GM23338 (cell line): Measurements from ENCODE around the gene BTN1A1. TPM values are rescaled to one million over a fixed set of nuclear protein-coding genes. Genes with fewer than 3 reads are reported as not detected.
A peak's percentile ranks its signal among the peaks of the same experiment; 100 is the strongest.

Source experiments
- ATAC-seq: fragments of 200-7000 bp; cut with Tn5 transposase; 3 replicates; pipeline ENCODE4 v1.9.1; 2020
- DNase-seq: peaks from one replicate; pipeline ENCODE4 v3.0.0-alpha.2; 2015; ENCODE audit warnings: low spot score
- H2AFZ ChIP-seq: fragments of 200-600 bp; sonication (generic); 2 replicates; pipeline ENCODE4 v1.8.0; 2016; ENCODE audit warnings: antibody characterized with exemption, mild to moderate bottlenecking, moderate library complexity
- H3F3A ChIP-seq: fragments of 200-600 bp; sonication (generic); replicated peaks from 2 replicates; pipeline ENCODE4 v1.8.0; 2017; ENCODE audit warnings: antibody characterized with exemption, mixed run types, low read depth
- H3K27ac ChIP-seq: fragments of 200-600 bp; sonication (generic); 2 replicates; pipeline ENCODE4 v1.6.1; 2016; ENCODE audit warnings: low read depth
- H3K27me3 ChIP-seq: fragments of 200-600 bp; sonication (generic); 2 replicates; pipeline ENCODE4 v1.8.0; 2016; ENCODE audit warnings: mild to moderate bottlenecking, mixed run types, moderate library complexity; ENCODE audit not compliant: insufficient read depth
- H3K36me3 ChIP-seq: fragments of 200-600 bp; sonication (generic); 2 replicates; pipeline ENCODE4 v1.8.0; 2016; ENCODE audit warnings: mild to moderate bottlenecking; ENCODE audit not compliant: insufficient read depth
- H3K4me1 ChIP-seq: fragments of 200-600 bp; sonication (generic); 2 replicates; pipeline ENCODE4 v1.8.0; 2016; ENCODE audit warnings: mild to moderate bottlenecking, moderate library complexity; ENCODE audit not compliant: insufficient read depth
- H3K4me2 ChIP-seq: fragments of 200-600 bp; sonication (generic); 2 replicates; pipeline ENCODE4 v1.7.1; 2017; ENCODE audit warnings: mixed run types
- H3K4me3 ChIP-seq: fragments of 200-600 bp; sonication (generic); 2 replicates; pipeline ENCODE4 v1.6.1; 2016; ENCODE audit warnings: mixed run types
- H3K79me2 ChIP-seq: fragments of 200-600 bp; sonication (generic); replicated peaks from 2 replicates; pipeline ENCODE4 v1.8.0; 2017; ENCODE audit warnings: mild to moderate bottlenecking; ENCODE audit not compliant: insufficient read depth
- H3K9me2 ChIP-seq: fragments of 200-600 bp; sonication (generic); 2 replicates; pipeline ENCODE4 v1.8.0; 2017; ENCODE audit not compliant: insufficient read depth
- H4K20me1 ChIP-seq: fragments of 200-600 bp; sonication (generic); replicated peaks from 2 replicates; pipeline ENCODE4 v1.8.0; 2017; ENCODE audit warnings: mild to moderate bottlenecking; ENCODE audit not compliant: insufficient read depth
- H3K27ac Mint-ChIP-seq: 2 replicates; pipeline ENCODE4 v1.8.0; 2020; ENCODE audit warnings: inconsistent platforms, mild to moderate bottlenecking, moderate library complexity, mixed read lengths
- H3K27me3 Mint-ChIP-seq: 3 replicates; pipeline ENCODE4 v1.8.0; 2022; ENCODE audit warnings: low read depth, mild to moderate bottlenecking, moderate library complexity, mixed read lengths, inconsistent platforms; ENCODE audit not compliant: insufficient read depth, poor library complexity
- H3K36me3 Mint-ChIP-seq: 3 replicates; pipeline ENCODE4 v1.8.0; 2021; ENCODE audit warnings: low read depth, mild to moderate bottlenecking, inconsistent platforms, moderate library complexity, mixed read lengths
- H3K4me1 Mint-ChIP-seq: 3 replicates; pipeline ENCODE4 v1.8.0; 2020; ENCODE audit warnings: mild to moderate bottlenecking, inconsistent platforms, mixed read lengths
- H3K4me3 Mint-ChIP-seq: 3 replicates; pipeline ENCODE4 v1.8.0; 2021; ENCODE audit warnings: moderate library complexity, mild to moderate bottlenecking, inconsistent platforms, mixed read lengths
- H3K9me3 Mint-ChIP-seq: 3 replicates; pipeline ENCODE4 v1.8.0; 2020; ENCODE audit warnings: moderate library complexity, mild to moderate bottlenecking, inconsistent platforms, mixed read lengths
- CREB1 ChIP-seq: fragments of 250-450 bp; sonication (Bioruptor Pico); IDR thresholded peaks from 2 replicates; pipeline ENCODE4 v1.5.0; 2020; ENCODE audit warnings: low read depth, mild to moderate bottlenecking, moderate library complexity
- EZH2 ChIP-seq: fragments of 200-600 bp; sonication (generic); IDR thresholded peaks from one replicate; pipeline ENCODE4 v1.8.0; 2017; ENCODE audit warnings: antibody characterized with exemption, mild to moderate bottlenecking, low read depth; ENCODE audit not compliant: unreplicated experiment
- EZH2phosphoT487 ChIP-seq: fragments of 200-600 bp; sonication (generic); IDR thresholded peaks from one replicate; pipeline ENCODE4 v1.8.1; 2018; ENCODE audit warnings: antibody characterized with exemption; ENCODE audit not compliant: unreplicated experiment
- JUNB ChIP-seq: IDR thresholded peaks from one replicate; pipeline ENCODE4 v1.6.1; 2016; ENCODE audit warnings: antibody characterized with exemption; ENCODE audit not compliant: unreplicated experiment
- NANOG ChIP-seq: IDR thresholded peaks from 2 replicates; pipeline ENCODE4 v1.6.1; 2016; ENCODE audit warnings: antibody characterized with exemption, borderline replicate concordance
- POLR2AphosphoS5 ChIP-seq: IDR thresholded peaks from 2 replicates; pipeline ENCODE4 v1.6.1; 2016; ENCODE audit warnings: antibody characterized with exemption, low read depth
- STAT1 ChIP-seq: IDR thresholded peaks from one replicate; pipeline ENCODE4 v1.6.1; 2016; ENCODE audit warnings: antibody characterized with exemption; ENCODE audit not compliant: unreplicated experiment
- ZNF114 ChIP-seq: fragments of 250-450 bp; sonication (Bioruptor Pico); IDR thresholded peaks from 2 replicates; pipeline ENCODE4 v1.5.0; 2020; ENCODE audit warnings: mild to moderate bottlenecking, moderate library complexity
- ZNF331 ChIP-seq: fragments of 250-450 bp; sonication (Bioruptor Pico); IDR thresholded peaks from 2 replicates; pipeline ENCODE4 v1.5.0; 2020; ENCODE audit warnings: low read depth, mild to moderate bottlenecking, moderate library complexity
- polyA plus RNA-seq: library from polyadenylated mRNA; unstranded; fragments of >200 nt; fragmentation: Nextera tagmentation; extraction: Ambion mirVana; gene quantifications from 2 replicates; pipeline ENCODE4 v1.2.1, GENCODE V29; 2016
- total RNA-seq: library from RNA; depleted of rRNA; stranded (reverse); fragments of >200 nt; shearing (Covaris generic); gene quantifications from 2 replicates; pipeline ENCODE4 v1.2.3, GENCODE V29; 2014
- TF ChIP-seq, protein P1 (sequence below): fragments of 250-450 bp; sonication (Bioruptor Pico); IDR thresholded peaks from 2 replicates; pipeline ENCODE4 v1.5.0; 2020; ENCODE audit warnings: mild to moderate bottlenecking, moderate library complexity
- TF ChIP-seq, protein P2 (sequence below): IDR thresholded peaks from 2 replicates; pipeline ENCODE4 v1.6.1; 2016; ENCODE audit warnings: antibody characterized with exemption
- TF ChIP-seq, protein P3 (sequence below), 2 experiments: fragments of 200-600 bp in 1 of 2; sonication (generic) in 1 of 2; conservative IDR thresholded peaks; 2 replicates each; pipeline versions ENCODE4 v1.5.1 to v1.6.1; 2016 to 2017; ENCODE audit warnings: antibody characterized with exemption in 2 of 2, low read depth in 2 of 2, mild to moderate bottlenecking in 2 of 2, moderate library complexity in 1 of 2
- TF ChIP-seq, protein P4 (sequence below): IDR thresholded peaks from one replicate; pipeline ENCODE4 v1.6.1; 2018; ENCODE audit warnings: antibody characterized with exemption; ENCODE audit not compliant: unreplicated experiment

BTN1A1 gene
- total and polyA plus RNA-seq, 2 experiments from 2014 or later, result 0.13 to 0.38 TPM

DNA sequence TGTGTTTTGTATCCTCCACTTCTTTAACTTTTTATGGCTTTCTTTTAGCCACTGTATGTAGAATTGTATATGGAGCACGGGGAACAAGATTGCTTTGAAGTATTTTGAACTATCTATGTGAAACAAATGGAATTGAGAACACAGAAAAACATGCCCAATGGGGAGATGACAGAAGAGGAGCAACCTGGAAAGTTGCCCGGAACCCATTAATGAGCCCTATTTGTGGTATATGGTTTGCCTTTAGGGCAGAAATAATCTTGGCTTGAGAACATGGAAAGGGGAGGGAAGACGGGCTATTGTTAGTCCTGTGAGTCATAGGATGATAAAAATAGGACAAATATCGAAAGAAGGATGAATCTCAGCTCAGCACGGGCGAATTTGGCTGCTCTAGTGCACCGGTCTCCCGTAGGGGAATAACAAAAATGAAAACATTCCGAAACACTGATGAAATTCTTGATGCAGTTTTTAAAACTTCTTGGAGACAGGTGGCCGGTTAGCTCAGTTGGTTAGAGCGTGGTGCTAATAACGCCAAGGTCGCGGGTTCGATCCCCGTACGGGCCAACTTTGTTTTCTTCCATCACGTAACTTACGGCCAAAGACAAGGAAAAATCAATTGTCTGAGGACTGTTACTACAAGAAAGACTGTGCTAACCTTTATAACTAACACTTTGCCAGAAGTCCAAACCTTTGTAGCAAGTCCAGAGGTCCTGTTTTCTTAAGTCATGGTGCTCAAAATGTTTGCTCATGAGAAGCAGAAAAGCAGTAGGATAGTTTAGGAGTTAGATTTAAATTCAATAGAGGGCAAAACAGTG is 53.7 kb downstream of the BTN1A1 start:
- Histone ChIP-seq H3K4me1 (no peaks in the 10 kb centered on the region), H3K27ac (peak overlapping the region; percentile 28), H3K4me2 (peak overlapping the region; percentile 83), H4K20me1 (no peaks in the 10 kb centered on the region), H3K4me3 (peak overlapping the region; percentile 70), H3K27me3 (no peaks in the 10 kb centered on the region), H3F3A (0 out of 2 replicates have a peak, but pooled peaks cover 2% of the 10 kb centered on the region), H2AFZ (0 out of 2 replicates have a peak overlapping the region, but pooled peaks have one; percentile 15), H3K9me2 (no peaks in the 10 kb centered on the region), H3K79me2 (no peaks in the 10 kb centered on the region), H3K36me3 (no peaks in the 10 kb centered on the region)
- Mint-ChIP-seq H3K36me3 (no peaks in the 10 kb centered on the region), H3K27ac (no peak overlapping the region), H3K9me3 (peaks cover 5% of the 10 kb centered on the region; the same call in 2 of the 3 replicates), H3K4me1 (peaks cover 14% of the 10 kb centered on the region; the same call in 2 of the 3 replicates), H3K27me3 (peaks cover 21% of the 10 kb centered on the region), H3K4me3 (no peak overlapping the region)
- ATAC-seq (peak; percentile 35), DNase-seq (peak; percentile 84)
- TF ChIP-seq EZH2 (no peak), CREB1 (CRISPR knock-in tag) (no peak), EZH2phosphoT487 (no peak), NANOG (no peak), JUNB (no peak), ZNF114 (CRISPR knock-in tag) (no peak), STAT1 (no peak), POLR2AphosphoS5 (no peak), ZNF331 (CRISPR knock-in tag) (no peak)
- TF ChIP-seq, protein P1, sequence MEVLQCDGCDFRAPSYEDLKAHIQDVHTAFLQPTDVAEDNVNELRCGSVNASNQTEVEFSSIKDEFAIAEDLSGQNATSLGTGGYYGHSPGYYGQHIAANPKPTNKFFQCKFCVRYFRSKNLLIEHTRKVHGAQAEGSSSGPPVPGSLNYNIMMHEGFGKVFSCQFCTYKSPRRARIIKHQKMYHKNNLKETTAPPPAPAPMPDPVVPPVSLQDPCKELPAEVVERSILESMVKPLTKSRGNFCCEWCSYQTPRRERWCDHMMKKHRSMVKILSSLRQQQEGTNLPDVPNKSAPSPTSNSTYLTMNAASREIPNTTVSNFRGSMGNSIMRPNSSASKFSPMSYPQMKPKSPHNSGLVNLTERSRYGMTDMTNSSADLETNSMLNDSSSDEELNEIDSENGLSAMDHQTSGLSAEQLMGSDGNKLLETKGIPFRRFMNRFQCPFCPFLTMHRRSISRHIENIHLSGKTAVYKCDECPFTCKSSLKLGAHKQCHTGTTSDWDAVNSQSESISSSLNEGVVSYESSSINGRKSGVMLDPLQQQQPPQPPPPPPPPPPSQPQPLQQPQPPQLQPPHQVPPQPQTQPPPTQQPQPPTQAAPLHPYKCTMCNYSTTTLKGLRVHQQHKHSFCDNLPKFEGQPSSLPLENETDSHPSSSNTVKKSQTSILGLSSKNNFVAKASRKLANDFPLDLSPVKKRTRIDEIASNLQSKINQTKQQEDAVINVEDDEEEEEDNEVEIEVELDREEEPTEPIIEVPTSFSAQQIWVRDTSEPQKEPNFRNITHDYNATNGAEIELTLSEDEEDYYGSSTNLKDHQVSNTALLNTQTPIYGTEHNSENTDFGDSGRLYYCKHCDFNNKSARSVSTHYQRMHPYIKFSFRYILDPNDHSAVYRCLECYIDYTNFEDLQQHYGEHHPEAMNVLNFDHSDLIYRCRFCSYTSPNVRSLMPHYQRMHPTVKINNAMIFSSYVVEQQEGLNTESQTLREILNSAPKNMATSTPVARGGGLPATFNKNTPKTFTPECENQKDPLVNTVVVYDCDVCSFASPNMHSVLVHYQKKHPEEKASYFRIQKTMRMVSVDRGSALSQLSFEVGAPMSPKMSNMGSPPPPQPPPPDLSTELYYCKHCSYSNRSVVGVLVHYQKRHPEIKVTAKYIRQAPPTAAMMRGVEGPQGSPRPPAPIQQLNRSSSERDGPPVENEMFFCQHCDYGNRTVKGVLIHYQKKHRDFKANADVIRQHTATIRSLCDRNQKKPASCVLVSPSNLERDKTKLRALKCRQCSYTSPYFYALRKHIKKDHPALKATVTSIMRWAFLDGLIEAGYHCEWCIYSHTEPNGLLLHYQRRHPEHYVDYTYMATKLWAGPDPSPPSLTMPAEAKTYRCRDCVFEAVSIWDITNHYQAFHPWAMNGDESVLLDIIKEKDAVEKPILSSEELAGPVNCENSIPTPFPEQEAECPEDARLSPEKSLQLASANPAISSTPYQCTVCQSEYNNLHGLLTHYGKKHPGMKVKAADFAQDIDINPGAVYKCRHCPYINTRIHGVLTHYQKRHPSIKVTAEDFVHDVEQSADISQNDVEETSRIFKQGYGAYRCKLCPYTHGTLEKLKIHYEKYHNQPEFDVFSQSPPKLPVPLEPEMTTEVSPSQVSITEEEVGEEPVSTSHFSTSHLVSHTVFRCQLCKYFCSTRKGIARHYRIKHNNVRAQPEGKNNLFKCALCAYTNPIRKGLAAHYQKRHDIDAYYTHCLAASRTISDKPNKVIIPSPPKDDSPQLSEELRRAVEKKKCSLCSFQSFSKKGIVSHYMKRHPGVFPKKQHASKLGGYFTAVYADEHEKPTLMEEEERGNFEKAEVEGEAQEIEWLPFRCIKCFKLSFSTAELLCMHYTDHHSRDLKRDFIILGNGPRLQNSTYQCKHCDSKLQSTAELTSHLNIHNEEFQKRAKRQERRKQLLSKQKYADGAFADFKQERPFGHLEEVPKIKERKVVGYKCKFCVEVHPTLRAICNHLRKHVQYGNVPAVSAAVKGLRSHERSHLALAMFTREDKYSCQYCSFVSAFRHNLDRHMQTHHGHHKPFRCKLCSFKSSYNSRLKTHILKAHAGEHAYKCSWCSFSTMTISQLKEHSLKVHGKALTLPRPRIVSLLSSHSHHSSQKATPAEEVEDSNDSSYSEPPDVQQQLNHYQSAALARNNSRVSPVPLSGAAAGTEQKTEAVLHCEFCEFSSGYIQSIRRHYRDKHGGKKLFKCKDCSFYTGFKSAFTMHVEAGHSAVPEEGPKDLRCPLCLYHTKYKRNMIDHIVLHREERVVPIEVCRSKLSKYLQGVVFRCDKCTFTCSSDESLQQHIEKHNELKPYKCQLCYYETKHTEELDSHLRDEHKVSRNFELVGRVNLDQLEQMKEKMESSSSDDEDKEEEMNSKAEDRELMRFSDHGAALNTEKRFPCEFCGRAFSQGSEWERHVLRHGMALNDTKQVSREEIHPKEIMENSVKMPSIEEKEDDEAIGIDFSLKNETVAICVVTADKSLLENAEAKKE (CRISPR knock-in tag), result no peak
- TF ChIP-seq, protein P2, sequence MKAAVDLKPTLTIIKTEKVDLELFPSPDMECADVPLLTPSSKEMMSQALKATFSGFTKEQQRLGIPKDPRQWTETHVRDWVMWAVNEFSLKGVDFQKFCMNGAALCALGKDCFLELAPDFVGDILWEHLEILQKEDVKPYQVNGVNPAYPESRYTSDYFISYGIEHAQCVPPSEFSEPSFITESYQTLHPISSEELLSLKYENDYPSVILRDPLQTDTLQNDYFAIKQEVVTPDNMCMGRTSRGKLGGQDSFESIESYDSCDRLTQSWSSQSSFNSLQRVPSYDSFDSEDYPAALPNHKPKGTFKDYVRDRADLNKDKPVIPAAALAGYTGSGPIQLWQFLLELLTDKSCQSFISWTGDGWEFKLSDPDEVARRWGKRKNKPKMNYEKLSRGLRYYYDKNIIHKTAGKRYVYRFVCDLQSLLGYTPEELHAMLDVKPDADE, result no peak
- TF ChIP-seq, protein P3, sequence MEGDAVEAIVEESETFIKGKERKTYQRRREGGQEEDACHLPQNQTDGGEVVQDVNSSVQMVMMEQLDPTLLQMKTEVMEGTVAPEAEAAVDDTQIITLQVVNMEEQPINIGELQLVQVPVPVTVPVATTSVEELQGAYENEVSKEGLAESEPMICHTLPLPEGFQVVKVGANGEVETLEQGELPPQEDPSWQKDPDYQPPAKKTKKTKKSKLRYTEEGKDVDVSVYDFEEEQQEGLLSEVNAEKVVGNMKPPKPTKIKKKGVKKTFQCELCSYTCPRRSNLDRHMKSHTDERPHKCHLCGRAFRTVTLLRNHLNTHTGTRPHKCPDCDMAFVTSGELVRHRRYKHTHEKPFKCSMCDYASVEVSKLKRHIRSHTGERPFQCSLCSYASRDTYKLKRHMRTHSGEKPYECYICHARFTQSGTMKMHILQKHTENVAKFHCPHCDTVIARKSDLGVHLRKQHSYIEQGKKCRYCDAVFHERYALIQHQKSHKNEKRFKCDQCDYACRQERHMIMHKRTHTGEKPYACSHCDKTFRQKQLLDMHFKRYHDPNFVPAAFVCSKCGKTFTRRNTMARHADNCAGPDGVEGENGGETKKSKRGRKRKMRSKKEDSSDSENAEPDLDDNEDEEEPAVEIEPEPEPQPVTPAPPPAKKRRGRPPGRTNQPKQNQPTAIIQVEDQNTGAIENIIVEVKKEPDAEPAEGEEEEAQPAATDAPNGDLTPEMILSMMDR (conservative IDR thresholded peaks at IDR 0.05; ENCODE audit: low read depth in 2 of 2), result no peak
- TF ChIP-seq, protein P4, sequence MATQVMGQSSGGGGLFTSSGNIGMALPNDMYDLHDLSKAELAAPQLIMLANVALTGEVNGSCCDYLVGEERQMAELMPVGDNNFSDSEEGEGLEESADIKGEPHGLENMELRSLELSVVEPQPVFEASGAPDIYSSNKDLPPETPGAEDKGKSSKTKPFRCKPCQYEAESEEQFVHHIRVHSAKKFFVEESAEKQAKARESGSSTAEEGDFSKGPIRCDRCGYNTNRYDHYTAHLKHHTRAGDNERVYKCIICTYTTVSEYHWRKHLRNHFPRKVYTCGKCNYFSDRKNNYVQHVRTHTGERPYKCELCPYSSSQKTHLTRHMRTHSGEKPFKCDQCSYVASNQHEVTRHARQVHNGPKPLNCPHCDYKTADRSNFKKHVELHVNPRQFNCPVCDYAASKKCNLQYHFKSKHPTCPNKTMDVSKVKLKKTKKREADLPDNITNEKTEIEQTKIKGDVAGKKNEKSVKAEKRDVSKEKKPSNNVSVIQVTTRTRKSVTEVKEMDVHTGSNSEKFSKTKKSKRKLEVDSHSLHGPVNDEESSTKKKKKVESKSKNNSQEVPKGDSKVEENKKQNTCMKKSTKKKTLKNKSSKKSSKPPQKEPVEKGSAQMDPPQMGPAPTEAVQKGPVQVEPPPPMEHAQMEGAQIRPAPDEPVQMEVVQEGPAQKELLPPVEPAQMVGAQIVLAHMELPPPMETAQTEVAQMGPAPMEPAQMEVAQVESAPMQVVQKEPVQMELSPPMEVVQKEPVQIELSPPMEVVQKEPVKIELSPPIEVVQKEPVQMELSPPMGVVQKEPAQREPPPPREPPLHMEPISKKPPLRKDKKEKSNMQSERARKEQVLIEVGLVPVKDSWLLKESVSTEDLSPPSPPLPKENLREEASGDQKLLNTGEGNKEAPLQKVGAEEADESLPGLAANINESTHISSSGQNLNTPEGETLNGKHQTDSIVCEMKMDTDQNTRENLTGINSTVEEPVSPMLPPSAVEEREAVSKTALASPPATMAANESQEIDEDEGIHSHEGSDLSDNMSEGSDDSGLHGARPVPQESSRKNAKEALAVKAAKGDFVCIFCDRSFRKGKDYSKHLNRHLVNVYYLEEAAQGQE, result no peak
